GM18507 (cell line): ENCODE data around the gene AKAP13.
A peak's percentile ranks its signal among the peaks of the same experiment; 100 is the strongest.

Experiments used
- DNase-seq: peaks from one replicate; pipeline ENCODE4 v3.0.0; 2011; ENCODE audit warnings: low read depth; ENCODE audit not compliant: insufficient read length; ENCODE audit errors: extremely low spot score
- FAIRE-seq: peaks from 2 replicates; lab custom pipeline; 2011; peaks lifted over from hg19 to GRCh38; lab: Jason Lieb, UNC

Gene AKAP13

GRCh38 chr15:85723960-85724945 lies 343.9 kb downstream of the AKAP13 start:
- DNase-seq (no peak), FAIRE-seq (no peak)

- no peak for FAIRE-seq
- no peak for DNase-seq
Observed at GRCh38 chr15:85725019-85725418, 344.6 kb downstream of the AKAP13 start.

DNA sequence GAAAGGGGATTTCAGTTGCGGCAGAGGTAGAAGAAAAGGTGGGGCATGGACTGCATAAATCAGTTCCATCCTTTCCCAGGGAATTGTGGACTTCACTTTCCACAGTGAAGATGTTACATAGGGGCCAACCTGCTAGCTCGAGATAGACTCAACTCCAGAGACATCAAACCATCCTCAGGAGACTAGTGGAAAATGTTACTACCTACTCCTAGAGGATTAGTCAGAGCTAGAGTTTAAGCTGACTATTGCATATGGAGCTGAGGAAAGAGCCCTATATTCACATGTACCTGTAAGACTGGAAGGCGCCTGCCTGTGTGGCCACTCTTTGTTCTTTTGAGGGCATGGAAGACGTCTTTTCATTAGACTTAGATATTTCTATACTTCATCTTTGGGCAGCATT lies 345.2 kb downstream of the AKAP13 start:
- DNase-seq, result no peak
- FAIRE-seq, result no peak

- no peak for DNase-seq
- no peak for FAIRE-seq
Observed at GRCh38 chr15:85726454-85726853, 346.1 kb downstream of the AKAP13 start.

GRCh38 chr15:85727068-85727467 lies 346.7 kb downstream of the AKAP13 start:
- FAIRE-seq, result no peak

DNA sequence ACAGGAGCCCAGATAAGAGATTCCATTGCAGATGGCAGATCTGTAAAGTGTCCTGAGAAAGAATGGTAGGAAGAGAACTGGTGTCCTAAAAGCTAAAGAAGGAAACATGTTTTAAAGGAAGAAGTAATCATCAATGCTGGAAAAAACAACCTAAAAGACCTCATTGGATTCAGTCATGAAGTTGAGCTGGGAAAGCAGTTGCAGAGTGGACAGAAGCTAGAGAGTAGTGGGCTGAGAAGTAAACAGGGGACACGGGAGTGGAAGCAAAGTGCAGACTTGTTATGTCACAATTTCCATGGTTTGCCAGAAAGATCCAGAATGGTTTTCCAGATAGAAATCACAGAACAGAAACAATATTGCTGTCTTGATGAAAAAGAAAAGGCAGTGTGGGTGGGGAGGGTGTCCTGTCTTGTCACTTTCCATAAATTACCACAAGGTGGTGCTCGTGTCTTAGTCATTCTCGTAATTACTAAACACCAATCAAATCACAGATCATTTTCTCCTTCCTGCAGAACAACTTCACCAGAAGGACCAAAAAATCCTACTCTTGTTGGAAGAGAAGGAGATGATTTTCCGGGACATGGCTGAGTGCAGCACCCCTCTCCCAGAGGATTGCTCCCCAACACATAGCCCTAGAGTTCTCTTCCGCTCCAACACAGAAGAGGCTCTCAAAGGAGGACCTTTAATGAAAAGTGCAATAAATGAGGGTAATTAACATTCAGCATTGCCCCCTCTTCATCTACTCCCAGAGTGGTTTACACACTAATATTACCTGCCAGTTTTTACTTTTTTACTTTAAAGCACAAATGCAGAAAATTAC lies 349.8 kb downstream of the AKAP13 start:
- FAIRE-seq, result peak; percentile 94
- DNase-seq, result peak; percentile 37

More at GRCh38 chr15:85727068-85727467, 346.7 kb downstream of the AKAP13 start:
- no peak for DNase-seq

- no peak for FAIRE-seq
Observed at GRCh38 chr15:85733416-85733815, 353.0 kb downstream of the AKAP13 start.

DNA sequence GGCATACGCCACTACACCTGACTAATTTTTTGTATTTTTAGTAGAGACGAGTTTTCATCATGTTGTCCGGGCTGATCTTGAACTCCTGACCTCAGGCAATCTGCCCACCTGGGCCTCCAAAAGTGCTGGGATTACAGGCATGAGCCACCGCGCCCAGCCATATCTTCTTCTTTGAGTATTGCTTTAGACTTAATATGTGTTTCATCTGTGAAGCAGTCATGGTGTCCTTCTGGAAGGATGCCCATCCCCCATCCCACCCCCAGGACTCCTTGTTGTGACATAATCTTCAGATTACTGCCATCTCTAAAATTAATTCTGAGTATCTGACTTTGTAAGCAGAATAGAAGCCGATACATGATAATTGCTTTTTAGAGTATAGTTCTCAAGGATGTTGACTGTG lies 356.7 kb downstream of the AKAP13 start:
- FAIRE-seq, result no peak

More at GRCh38 chr15:85733416-85733815, 353.0 kb downstream of the AKAP13 start:
- no peak for DNase-seq

DNA sequence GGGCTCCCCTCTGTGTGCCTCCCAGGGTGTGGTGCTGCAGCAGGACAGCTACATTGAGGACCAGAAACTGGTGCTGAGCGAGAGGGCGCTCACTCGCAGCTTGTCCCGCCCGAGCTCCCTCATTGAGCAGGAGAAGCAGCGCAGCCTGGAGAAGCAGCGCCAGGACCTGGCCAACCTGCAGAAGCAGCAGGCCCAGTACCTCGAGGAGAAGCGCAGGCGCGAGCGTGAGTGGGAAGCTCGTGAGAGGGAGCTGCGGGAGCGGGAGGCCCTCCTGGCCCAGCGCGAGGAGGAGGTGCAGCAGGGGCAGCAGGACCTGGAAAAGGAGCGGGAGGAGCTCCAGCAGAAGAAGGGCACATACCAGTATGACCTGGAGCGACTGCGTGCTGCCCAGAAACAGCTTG lies 360.6 kb downstream of the AKAP13 start:
- FAIRE-seq, result no peak

More for the DNA sequence above, 356.7 kb downstream of the AKAP13 start:
- DNase-seq, result no peak

GRCh38 chr15:85741662-85742061 lies 361.3 kb downstream of the AKAP13 start:
- DNase-seq, result no peak

More for the DNA sequence above, 360.6 kb downstream of the AKAP13 start:
- no peak for DNase-seq

GRCh38 chr15:85742186-85742821 lies 361.9 kb downstream of the AKAP13 start:
- no peak for FAIRE-seq
- no peak for DNase-seq

More at GRCh38 chr15:85741662-85742061, 361.3 kb downstream of the AKAP13 start:
- no peak for FAIRE-seq

DNA sequence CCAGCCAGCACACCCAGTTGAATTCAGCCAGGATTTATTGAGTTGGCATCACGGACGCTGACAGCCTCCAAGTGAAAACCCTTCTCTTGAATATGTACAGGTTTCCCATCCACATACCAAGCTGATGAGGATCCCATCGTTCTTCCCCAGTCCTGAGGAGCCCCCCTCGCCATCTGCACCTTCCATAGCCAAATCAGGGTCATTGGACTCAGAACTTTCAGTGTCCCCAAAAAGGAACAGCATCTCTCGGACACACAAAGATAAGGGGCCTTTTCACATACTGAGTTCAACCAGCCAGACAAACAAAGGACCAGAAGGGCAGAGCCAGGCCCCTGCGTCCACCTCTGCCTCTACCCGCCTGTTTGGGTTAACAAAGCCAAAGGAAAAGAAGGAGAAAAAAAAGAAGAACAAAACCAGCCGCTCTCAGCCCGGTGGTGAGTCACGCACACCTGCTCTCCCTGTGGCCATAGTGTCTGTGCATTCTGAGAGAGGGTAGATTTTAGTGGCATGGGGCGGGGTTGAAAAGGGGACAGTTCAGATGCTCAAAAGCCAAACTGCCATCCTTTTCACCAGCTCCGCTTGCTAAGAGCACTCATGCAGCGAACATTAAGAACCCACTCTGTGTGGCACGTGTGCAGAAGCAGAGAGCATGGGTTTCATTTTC lies 363.1 kb downstream of the AKAP13 start:
- FAIRE-seq (no peak), DNase-seq (no peak)

DNA sequence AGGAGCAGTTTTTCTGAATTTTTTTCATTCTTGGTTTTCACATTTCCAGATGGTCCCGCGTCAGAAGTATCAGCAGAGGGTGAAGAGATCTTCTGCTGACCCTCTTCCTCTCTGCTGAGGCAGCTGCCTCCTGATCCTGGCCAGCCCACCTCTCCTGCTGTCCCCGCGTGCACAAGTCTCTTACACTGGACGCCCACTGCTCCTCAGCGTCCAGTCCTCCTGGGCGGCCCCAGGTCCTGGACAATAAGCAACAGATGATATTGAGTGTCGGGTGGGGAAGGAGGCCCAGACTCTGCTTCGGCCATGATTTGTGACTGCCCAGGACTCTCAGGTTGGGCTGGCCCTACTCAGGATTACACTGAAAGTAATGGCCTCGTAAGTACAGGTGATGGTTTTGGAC lies 364.2 kb downstream of the AKAP13 start:
- DNase-seq (no peak), FAIRE-seq (no peak)

- FAIRE-seq, result no peak
- no peak for DNase-seq
Observed at GRCh38 chr15:85745023-85745422, 364.6 kb downstream of the AKAP13 start.

DNA sequence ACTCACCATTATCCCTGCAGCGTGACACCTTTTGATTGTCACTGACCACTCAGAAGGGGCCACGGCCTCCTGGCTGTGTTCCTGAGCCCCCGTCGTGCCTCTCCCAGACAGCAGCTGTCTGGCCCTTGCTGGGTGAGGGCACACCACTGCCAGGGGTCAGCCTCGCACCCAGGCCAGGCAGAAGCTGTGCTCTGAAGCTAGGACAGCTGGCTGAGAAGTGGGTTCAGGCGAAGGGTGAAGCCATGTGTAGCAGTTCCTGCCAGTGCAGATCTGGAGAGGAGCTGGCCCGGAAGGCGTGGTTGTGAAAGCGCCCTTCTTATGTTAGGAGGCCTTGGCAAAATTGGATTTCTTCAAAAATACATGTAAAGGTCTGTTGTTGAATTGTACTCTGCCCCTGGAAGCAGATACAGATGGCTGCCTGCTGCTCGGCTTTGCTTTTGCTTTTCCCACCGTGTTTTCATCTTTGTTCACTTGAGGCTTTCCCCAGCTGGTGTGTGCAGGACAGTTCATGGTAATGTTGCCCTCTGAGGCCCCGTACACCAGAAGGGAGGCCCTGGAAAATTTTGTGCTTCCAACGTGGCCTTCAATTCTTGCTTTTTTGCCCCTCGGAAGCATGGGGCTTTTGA lies 365.2 kb downstream of the AKAP13 start:
- no peak for FAIRE-seq

GRCh38 chr15:85746641-85747040 lies 366.2 kb downstream of the AKAP13 start:
- DNase-seq (no peak), FAIRE-seq (no peak)

More for the DNA sequence above, 365.2 kb downstream of the AKAP13 start:
- DNase-seq, result no peak

DNA sequence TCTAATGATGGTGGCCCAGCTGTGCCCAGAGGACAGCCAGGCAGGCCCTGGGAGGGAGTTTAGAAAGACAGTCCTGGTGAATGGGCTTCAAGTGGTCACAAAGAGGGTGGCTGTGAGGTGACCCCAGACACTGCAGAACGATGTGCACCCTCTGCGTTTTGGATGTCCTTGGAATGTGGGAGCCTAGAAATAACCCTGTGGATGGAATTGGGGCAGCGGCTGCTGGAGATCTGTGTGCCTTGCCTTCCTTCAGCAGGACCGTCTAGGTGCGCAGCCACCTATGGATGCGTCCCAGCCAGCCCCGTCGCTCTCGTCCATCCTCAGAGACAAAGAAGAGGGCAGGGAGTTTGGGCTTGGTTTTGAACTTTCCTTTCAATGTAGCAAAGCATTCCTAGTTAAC lies 367.8 kb downstream of the AKAP13 start:
- DNase-seq, result no peak
- no peak for FAIRE-seq

DNA sequence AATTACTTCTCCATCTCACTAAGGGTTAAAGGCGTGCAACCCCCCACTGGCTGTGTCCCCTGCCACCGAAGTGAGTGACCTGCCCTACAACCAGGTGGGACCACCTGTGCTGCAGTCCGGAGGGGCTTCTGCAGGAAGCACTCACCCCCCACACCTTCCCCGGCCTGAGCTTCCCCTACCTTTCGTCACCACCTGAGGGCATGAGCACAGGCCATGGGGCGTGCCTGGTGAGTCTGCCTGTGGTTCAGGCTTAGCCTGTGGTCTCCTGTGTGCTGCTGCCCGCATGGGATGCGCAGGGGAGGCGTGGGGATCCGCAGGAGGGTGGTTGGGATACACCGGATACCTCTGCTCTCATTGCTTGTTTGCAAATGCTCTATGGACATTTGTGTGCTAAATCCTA lies 368.3 kb downstream of the AKAP13 start:
- no peak for FAIRE-seq
- DNase-seq, result no peak
